Tibial nerve (tissue), 4 donors: ENCODE data around the gene LRRC37A3. TPM values are rescaled to one million over a fixed set of nuclear protein-coding genes. Genes with fewer than 3 reads are reported as not detected.
"Not testable (repeated sequence)": the region's sequence is repeated elsewhere in the genome, so short reads cannot be mapped to it uniquely, and the experiment has no call there.

Experiments used
- DNase-seq, 2 donors: peaks; one replicate each; pipeline ENCODE4 v3.0.0-alpha.2; 2019; ENCODE audit warnings: low spot score in 2 of 2
- H3K27ac ChIP-seq, 4 donors: fragments of 200-600 bp; sonication (generic) in 3 of 4; one replicate each; pipeline ENCODE4 v1.5.1; 2017 to 2019; ENCODE audit warnings: mild to moderate bottlenecking in 1 of 4
- H3K27me3 ChIP-seq, 2 donors: fragments of 200-600 bp; sonication (generic) in 1 of 2; one replicate each; pipeline versions ENCODE4 v1.5.1 to v1.6.0; 2017 to 2019
- H3K36me3 ChIP-seq, 3 donors: fragments of 200-600 bp; sonication (generic); one replicate each; pipeline ENCODE4 v1.5.1; 2018 to 2019
- H3K4me1 ChIP-seq, 4 donors: fragments of 200-600 bp; sonication (generic) in 3 of 4; one replicate each; pipeline ENCODE4 v1.5.1; 2017 to 2019
- H3K4me3 ChIP-seq, 4 donors: fragments of 200-600 bp; sonication (generic) in 3 of 4; one replicate each; pipeline ENCODE4 v1.5.1; 2017 to 2019; ENCODE audit warnings: mild to moderate bottlenecking in 1 of 4, moderate library complexity in 1 of 4
- H3K9me3 ChIP-seq, 4 donors: fragments of 200-600 bp; sonication (generic) in 3 of 4; one replicate each; pipeline ENCODE4 v1.5.1; 2017 to 2019
- EP300 ChIP-seq, 2 donors: sonication (generic); formaldehyde crosslinking; IDR thresholded peaks; one replicate each; pipeline ENCODE4 v1.6.1; 2017; ENCODE audit warnings: antibody characterized with exemption in 2 of 2, mild to moderate bottlenecking in 1 of 2
- WGBS, 2 donors: methylation state at CpG; one replicate each; pipeline ENCODE4 v1.1.5; 2018; 5-methylcytosine and 5-hydroxymethylcytosine counted together
- small RNA-seq: library from RNA; depleted of rRNA; stranded (forward); fragments of <200 nt; gene quantifications from one replicate; pipeline ENCODE3, GENCODE V24; 2016
- total RNA-seq, 4 donors: library from RNA; depleted of rRNA; stranded (reverse); fragments of >200 nt; gene quantifications; one replicate each; pipeline ENCODE4 v1.1.0, GENCODE V29; 2016

The LRRC37A3 gene
- total RNA-seq, 4 donors from 2014 or later = 7.0 to 20.5 (median 10.4) TPM

- Histone ChIP-seq H3K4me1 (peaks cover 0 to 34% (median 0%) of the 10 kb centered on the region in 4 donors), H3K27ac (peak overlapping the region in 2 of 4 donors; percentile 13 to 50)
- H3K27me3 ChIP-seq, H3K4me3 ChIP-seq, H3K36me3 ChIP-seq, H3K9me3 ChIP-seq: not testable (repeated sequence)
- WGBS, 2 donors = 56 to 59% methylated on average over 3 of the region's 3 CpGs
- peak; percentile 46 to 67 for DNase-seq
- TF ChIP-seq EP300 (IDR thresholded peaks at IDR 0.05) = peak in 1 of 2 donors; percentile 44
Measured at GRCh38 chr17:64834060-64834459, 85.2 kb downstream of the LRRC37A3 start.

- H3K4me3 ChIP-seq, H3K36me3 ChIP-seq, H3K9me3 ChIP-seq, H3K27me3 ChIP-seq, H3K27ac ChIP-seq, DNase-seq: not testable (repeated sequence)
- H3K4me1 ChIP-seq = peaks cover 0 to 29% (median 0%) of the 10 kb centered on the region in 4 donors
- 56 to 88% methylated on average over 1 of the region's 1 CpG for WGBS, 2 donors
Measured at GRCh38 chr17:64830631-64831040, 88.6 kb downstream of the LRRC37A3 start.

GRCh38 chr17:64829824-64830630 is 89.3 kb downstream of the LRRC37A3 start:
- H3K9me3 ChIP-seq, H3K27ac ChIP-seq, DNase-seq, H3K27me3 ChIP-seq, H3K4me3 ChIP-seq, H3K36me3 ChIP-seq: not testable (repeated sequence)
- H3K4me1 ChIP-seq = peaks cover 0 to 23% (median 0%) of the 10 kb centered on the region in 4 donors
- 74 to 75% methylated on average over 10 to 11 of the region's 12 CpGs for WGBS, 2 donors

- H3K27ac ChIP-seq, H3K9me3 ChIP-seq, H3K4me3 ChIP-seq, H3K27me3 ChIP-seq, DNase-seq: not testable (repeated sequence)
- Histone ChIP-seq H3K36me3 (peaks cover 0 to 16% (median 4%) of the 10 kb centered on the region in 3 donors), H3K4me1 (peaks cover 0 to 13% (median 0%) of the 10 kb centered on the region in 4 donors)
- 74 to 88% methylated on average over 4 to 5 of the region's 5 CpGs for WGBS, 2 donors
Measured at GRCh38 chr17:64829068-64829467, 90.2 kb downstream of the LRRC37A3 start.

GRCh38 chr17:64818904-64819303 is 100.4 kb downstream of the LRRC37A3 start:
- not testable (repeated sequence) for DNase-seq, H3K9me3 ChIP-seq, H3K27me3 ChIP-seq, H3K4me3 ChIP-seq, H3K27ac ChIP-seq, H3K4me1 ChIP-seq
- WGBS, 2 donors = 69 to 72% methylated on average over 5 of the region's 5 CpGs
- H3K36me3 ChIP-seq = peaks cover 0 to 85% (median 7%) of the 10 kb centered on the region in 3 donors

GRCh38 chr17:64815833-64816198 is 103.5 kb downstream of the LRRC37A3 start:
- not testable (repeated sequence) for H3K4me3 ChIP-seq, H3K4me1 ChIP-seq, H3K9me3 ChIP-seq, DNase-seq, H3K27me3 ChIP-seq, H3K27ac ChIP-seq
- WGBS, 2 donors = 67 to 80% methylated on average over 2 to 5 of the region's 5 CpGs
- H3K36me3 ChIP-seq = peaks cover 0 to 69% (median 0%) of the 10 kb centered on the region in 3 donors

GRCh38 chr17:64814993-64815832 is 104.1 kb downstream of the LRRC37A3 start:
- H3K27ac ChIP-seq, DNase-seq: not testable (repeated sequence)

GRCh38 chr17:64808178-64808977 is 110.9 kb downstream of the LRRC37A3 start:
- not testable (repeated sequence) for H3K27ac ChIP-seq, H3K9me3 ChIP-seq, DNase-seq, H3K4me3 ChIP-seq, H3K4me1 ChIP-seq, H3K27me3 ChIP-seq
- 12 to 42% methylated on average over 3 to 5 of the region's 9 CpGs for WGBS, 2 donors
- H3K36me3 ChIP-seq = peaks cover 0 to 24% (median 0%) of the 10 kb centered on the region in 3 donors
- peak in 1 of 2 donors; percentile 33 for TF ChIP-seq EP300 (IDR thresholded peaks at IDR 0.05)

More at GRCh38 chr17:64814993-64815832, 104.1 kb downstream of the LRRC37A3 start:
- H3K27me3 ChIP-seq, H3K4me1 ChIP-seq, H3K9me3 ChIP-seq, H3K4me3 ChIP-seq: not testable (repeated sequence)
- WGBS, 2 donors = 82 to 89% methylated on average over 9 to 11 of the region's 12 CpGs
- peaks cover 0 to 63% (median 0%) of the 10 kb centered on the region in 3 donors for H3K36me3 ChIP-seq

Small RNA genes lying within 50 kb of the gene (small RNA-seq; reads per million reads assigned to genes)
- not detected for gene AC037487.3
- not detected for gene AC103810.6
- not detected for gene AC103810.7
- gene RDM1P4 = not detected
- not detected for gene RN7SL404P
- not detected for gene RNU7-115P

Other genes with a start within 250 kb of the LRRC37A3 start
- gene GNA13, start 137.3 kb upstream of the LRRC37A3 start, total RNA-seq = 10 to 100 TPM; 40.2 to 57.2 (median 45.1) TPM
- 10 to 100 TPM; 10.7 to 15.3 (median 11.3) TPM for gene RGS9, start 217.9 kb upstream of the LRRC37A3 start, total RNA-seq